ENCODE results near the gene VPS13A. TPM values are rescaled to one million over a fixed set of nuclear protein-coding genes. Genes with fewer than 3 reads are reported as not detected.

Gene VPS13A
- total RNA-seq, 1 experiment from 2014 or later: 52.8 TPM

GRCh38 chr9:77433675-77434445, 256.5 kb downstream of the VPS13A start:
- Histone ChIP-seq H4K20me1 (ENCODE audit: insufficient read depth) (no peaks in the 10 kb centered on the region), H3K27ac (ENCODE audit: low read depth, low read length) (no peak overlapping the region), H3K4me2 (ENCODE audit: low read length) (no peak overlapping the region), H3K27me3 (ENCODE audit: insufficient read depth, low read length) (no peaks in the 10 kb centered on the region), H3K36me3 (ENCODE audit: control insufficient read depth in 1 of 2, insufficient read depth in 2 of 2, low read length in 2 of 2) (no peaks in the 10 kb centered on the region), H3K9ac (ENCODE audit: low read length) (no peak overlapping the region), H3K9me2 (ENCODE audit: insufficient read depth) (no peaks in the 10 kb centered on the region), H3K79me2 (ENCODE audit: insufficient read depth, low read length) (no peaks in the 10 kb centered on the region), H3K4me3 (replicated peaks in 1 of 2; ENCODE audit: low read depth in 1 of 2, low read length in 2 of 2) (no peak overlapping the region), H3K4me1 (ENCODE audit: control insufficient read depth in 1 of 2, insufficient read depth in 2 of 2, low read length in 2 of 2) (no peaks in the 10 kb centered on the region), H2AFZ (ENCODE audit: low read depth, low read length, poor library complexity, severe bottlenecking) (no peak overlapping the region), H3K9me3 (ENCODE audit: control insufficient read depth in 1 of 2, insufficient read depth in 1 of 2, low read depth in 1 of 2, low read length in 2 of 2) (no peaks in the 10 kb centered on the region)
- no peak for TF ChIP-seq FOSL1 (IDR thresholded peaks at IDR 0.05; ENCODE audit: low read depth)
- peak; percentile 69 to 98 (median 98) for TF ChIP-seq CTCF (IDR thresholded peaks at IDR 0.05 in 2 of 3, conservative IDR thresholded peaks at IDR 0.05 in 1 of 3; ENCODE audit: borderline replicate concordance in 1 of 3, insufficient read depth in 1 of 3, low read depth in 2 of 3, low read length in 2 of 3)
- TF ChIP-seq RAD21 (IDR thresholded peaks at IDR 0.05; ENCODE audit: low read depth): peak; percentile 90
- intact Hi-C loops (cut with micrococcal nuclease): loop anchor here (1.0 to 10.0 kb wide), 4 partner anchors 51 to 687 kb away; no protein-coding TSS in a partner anchor
- ATAC-seq (peak; percentile 99), DNase-seq (ENCODE audit: low read depth, low spot score) (peak; percentile 33)
- ChIA-PET CTCF (interaction anchor here (0.8 to 2.0 kb wide), 21 partner anchors 10 to 936 kb away, joined by 3 to 20 read pairs (median 5); partner anchors contain the start of genes PSAT1 and VPS13A), POLR2A (no interaction called here), RAD21 (ENCODE audit: low non-redundant PET in 1 of 2, low total read pairs in 2 of 2, uncharacterized antibody in 2 of 2, unreplicated experiment in 2 of 2) (interaction anchor here (0.7 to 1.0 kb wide), 2 partner anchors 318 to 687 kb away, joined by 3 to 5 read pairs; no protein-coding TSS in a partner anchor)
- BruUV-seq (replicated peaks): no TSS peak

GRCh38 chr9:77435277-77435676, 257.9 kb downstream of the VPS13A start:
- Histone ChIP-seq H3K79me2 (ENCODE audit: insufficient read depth, low read length) (no peaks in the 10 kb centered on the region), H3K9me2 (ENCODE audit: insufficient read depth) (no peaks in the 10 kb centered on the region), H3K4me2 (ENCODE audit: low read length) (no peak overlapping the region), H3K27me3 (ENCODE audit: insufficient read depth, low read length) (no peaks in the 10 kb centered on the region), H3K4me1 (ENCODE audit: control insufficient read depth in 1 of 2, insufficient read depth in 2 of 2, low read length in 2 of 2) (no peaks in the 10 kb centered on the region), H3K9me3 (ENCODE audit: control insufficient read depth in 1 of 2, insufficient read depth in 1 of 2, low read depth in 1 of 2, low read length in 2 of 2) (no peaks in the 10 kb centered on the region), H2AFZ (ENCODE audit: low read depth, low read length, poor library complexity, severe bottlenecking) (no peak overlapping the region), H4K20me1 (ENCODE audit: insufficient read depth) (no peaks in the 10 kb centered on the region), H3K4me3 (replicated peaks in 1 of 2; ENCODE audit: low read depth in 1 of 2, low read length in 2 of 2) (no peak overlapping the region), H3K27ac (ENCODE audit: low read depth, low read length) (no peak overlapping the region), H3K9ac (ENCODE audit: low read length) (no peak overlapping the region), H3K36me3 (ENCODE audit: control insufficient read depth in 1 of 2, insufficient read depth in 2 of 2, low read length in 2 of 2) (no peaks in the 10 kb centered on the region)
- ChIA-PET RAD21 (ENCODE audit: low non-redundant PET in 1 of 2, low total read pairs in 2 of 2, uncharacterized antibody in 2 of 2, unreplicated experiment in 2 of 2) (no interaction called here), CTCF (interaction anchor here (0.7 kb wide), 1 partner anchor 930 kb away, joined by 3 read pairs; no protein-coding TSS in a partner anchor), POLR2A (no interaction called here)
- intact Hi-C loops (cut with micrococcal nuclease): loop anchor here (10.0 kb wide), 2 partner anchors 50 to 270 kb away; no protein-coding TSS in a partner anchor
- ATAC-seq (no peak), DNase-seq (ENCODE audit: low read depth, low spot score) (no peak)
- BruUV-seq (replicated peaks): no TSS peak
- TF ChIP-seq EGR1 (IDR thresholded peaks at IDR 0.05; ENCODE audit: low read depth): no peak
- TF ChIP-seq FOSL1 (IDR thresholded peaks at IDR 0.05; ENCODE audit: low read depth): no peak
- no peak for TF ChIP-seq JUND (IDR thresholded peaks at IDR 0.05)
- no peak for TF ChIP-seq ZBTB33 (IDR thresholded peaks at IDR 0.05; ENCODE audit: extremely low read depth, insufficient replicate concordance, low read length)
- no peak for TF ChIP-seq ZNF274 (IDR thresholded peaks at IDR 0.05; ENCODE audit: low read depth, low read length)
- TF ChIP-seq ELF1 (IDR thresholded peaks at IDR 0.05; ENCODE audit: borderline replicate concordance, low read depth): no peak
- no peak for TF ChIP-seq EZH2 (IDR thresholded peaks at IDR 0.05)
- no peak for TF ChIP-seq ATF3 (IDR thresholded peaks at IDR 0.05)
- TF ChIP-seq YY1 (IDR thresholded peaks at IDR 0.05; ENCODE audit: extremely low read depth, insufficient replicate concordance, low read depth, low read length): no peak
- TF ChIP-seq CBX3 (IDR thresholded peaks at IDR 0.05; ENCODE audit: low read depth): no peak
- TF ChIP-seq EZH2phosphoT487 (IDR thresholded peaks at IDR 0.05; ENCODE audit: borderline replicate concordance): no peak
- no peak for TF ChIP-seq RAD21 (IDR thresholded peaks at IDR 0.05; ENCODE audit: low read depth)
- no peak for TF ChIP-seq POLR2A (IDR thresholded peaks at IDR 0.05; ENCODE audit: borderline replicate concordance, extremely low read depth, insufficient read depth, insufficient read length)
- TF ChIP-seq MAX (IDR thresholded peaks at IDR 0.05): no peak

Measured in HCT116 (cell line).